IMR-90 (cell line): ENCODE measurements around the gene NXNL2.

Experiments
- BHLHE40 ChIP-seq: fragments of 150-350 bp; IDR thresholded peaks from 2 replicates; pipeline ENCODE4 v1.6.1; 2016; ENCODE audit warnings: mild to moderate bottlenecking, low read depth, low read length
- CTCF ChIP-seq: conservative IDR thresholded peaks from 2 replicates; pipeline ENCODE4 v1.5.1; 2012; ENCODE audit warnings: mild to moderate bottlenecking, low read depth, low read length, improper control_type of control experiment
- ELK1 ChIP-seq: fragments of 150-350 bp; IDR thresholded peaks from 2 replicates; pipeline ENCODE4 v1.6.1; 2016; ENCODE audit warnings: low read depth, mild to moderate bottlenecking, low read length, moderate library complexity, borderline replicate concordance
- MAZ ChIP-seq: IDR thresholded peaks from 2 replicates; pipeline ENCODE4 v1.6.1; 2012; ENCODE audit warnings: low read depth, mild to moderate bottlenecking, low read length, improper control_type of control experiment, moderate library complexity, borderline replicate concordance
- MXI1 ChIP-seq: IDR thresholded peaks from 2 replicates; pipeline ENCODE4 v1.6.1; 2012; ENCODE audit warnings: low read depth, mild to moderate bottlenecking, low read length, moderate library complexity, borderline replicate concordance
- POLR2A ChIP-seq: IDR thresholded peaks from 2 replicates; pipeline ENCODE4 v1.6.1; 2012; ENCODE audit warnings: mild to moderate bottlenecking, low read depth, low read length
- RAD21 ChIP-seq: IDR thresholded peaks from 2 replicates; pipeline ENCODE4 v1.6.1; 2012; ENCODE audit warnings: low read length, improper control_type of control experiment
- RCOR1 ChIP-seq: IDR thresholded peaks from 2 replicates; pipeline ENCODE4 v1.6.1; 2012; ENCODE audit warnings: mild to moderate bottlenecking, low read length, improper control_type of control experiment; ENCODE audit not compliant: insufficient replicate concordance
- RFX5 ChIP-seq: IDR thresholded peaks from 2 replicates; pipeline ENCODE4 v1.8.0; 2012; ENCODE audit warnings: low read depth, mild to moderate bottlenecking, low read length, moderate library complexity
- SMC3 ChIP-seq: fragments of 150-350 bp; IDR thresholded peaks from 2 replicates; pipeline ENCODE4 v1.6.1; 2016; ENCODE audit warnings: low read depth, mild to moderate bottlenecking, antibody characterized with exemption, low read length, moderate library complexity

- TF ChIP-seq MXI1: no peak
- TF ChIP-seq RFX5: no peak
- TF ChIP-seq CTCF: no peak
- TF ChIP-seq POLR2A: no peak
- no peak for TF ChIP-seq SMC3
- TF ChIP-seq RCOR1: no peak
- no peak for TF ChIP-seq ELK1
- TF ChIP-seq BHLHE40: no peak
- TF ChIP-seq RAD21: no peak
- TF ChIP-seq MAZ: no peak
Observed at GRCh38 chr9:88527618-88528017, 7.4 kb upstream of the NXNL2 start.
